ENCODE results near the gene VWA5A. TPM values are rescaled to one million over a fixed set of nuclear protein-coding genes. Genes with fewer than 3 reads are reported as not detected.
A peak's percentile ranks its signal among the peaks of the same experiment; 100 is the strongest.

Gene VWA5A
- total RNA-seq, 2 donors from 2014 or later = 38.3 to 65.4 TPM

DNA sequence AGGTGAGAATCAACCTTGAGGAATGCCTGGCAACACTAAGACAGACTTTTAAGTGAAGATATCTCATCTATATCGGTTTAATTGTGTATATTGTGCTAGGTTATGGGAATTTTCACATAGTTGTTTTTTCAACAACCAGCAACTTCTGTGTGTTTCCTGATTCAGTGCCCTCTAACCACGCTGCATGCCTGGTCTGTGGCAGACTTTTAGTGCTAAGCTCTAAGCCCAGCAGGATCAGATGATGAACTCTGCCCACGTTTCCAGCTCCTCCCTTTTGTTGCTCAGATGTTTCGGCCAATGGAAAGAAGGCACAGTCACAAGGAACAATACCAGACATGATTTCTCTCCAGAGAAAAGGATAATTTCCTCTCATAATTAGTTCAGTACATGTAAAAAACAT is 1.4 kb upstream of the VWA5A start:
- Histone ChIP-seq H3K36me3 (ENCODE audit: control insufficient read depth, insufficient read depth, low read length) (peaks cover 15% of the 10 kb centered on the region), H3K9me3 (ENCODE audit: control insufficient read depth, low read length) (no peaks in the 10 kb centered on the region), H3K27ac (ENCODE audit: low read depth, low read length) (no peak overlapping the region), H3K4me1 (ENCODE audit: control insufficient read depth, insufficient read depth, low read length) (peaks cover 5% of the 10 kb centered on the region), H3K4me3 (ENCODE audit: low read length) (no peak overlapping the region), H3K27me3 (ENCODE audit: control insufficient read depth, insufficient read depth, low read length, poor library complexity, severe bottlenecking) (no peaks in the 10 kb centered on the region), H3K9ac (ENCODE audit: extremely low read depth, low read length, poor library complexity, severe bottlenecking) (no peak overlapping the region)
- H3K9me3 Mint-ChIP-seq = no peaks in the 10 kb centered on the region
- H3K27ac Mint-ChIP-seq = no peak overlapping the region
- no peaks in the 10 kb centered on the region for H3K27me3 Mint-ChIP-seq (ENCODE audit: insufficient read depth)
- peaks cover 36% of the 10 kb centered on the region for H3K4me1 Mint-ChIP-seq
- no peak for DNase-seq
- H3K36me3 Mint-ChIP-seq (ENCODE audit: low read depth) = peaks cover 18% of the 10 kb centered on the region
- TF ChIP-seq, protein P1, sequence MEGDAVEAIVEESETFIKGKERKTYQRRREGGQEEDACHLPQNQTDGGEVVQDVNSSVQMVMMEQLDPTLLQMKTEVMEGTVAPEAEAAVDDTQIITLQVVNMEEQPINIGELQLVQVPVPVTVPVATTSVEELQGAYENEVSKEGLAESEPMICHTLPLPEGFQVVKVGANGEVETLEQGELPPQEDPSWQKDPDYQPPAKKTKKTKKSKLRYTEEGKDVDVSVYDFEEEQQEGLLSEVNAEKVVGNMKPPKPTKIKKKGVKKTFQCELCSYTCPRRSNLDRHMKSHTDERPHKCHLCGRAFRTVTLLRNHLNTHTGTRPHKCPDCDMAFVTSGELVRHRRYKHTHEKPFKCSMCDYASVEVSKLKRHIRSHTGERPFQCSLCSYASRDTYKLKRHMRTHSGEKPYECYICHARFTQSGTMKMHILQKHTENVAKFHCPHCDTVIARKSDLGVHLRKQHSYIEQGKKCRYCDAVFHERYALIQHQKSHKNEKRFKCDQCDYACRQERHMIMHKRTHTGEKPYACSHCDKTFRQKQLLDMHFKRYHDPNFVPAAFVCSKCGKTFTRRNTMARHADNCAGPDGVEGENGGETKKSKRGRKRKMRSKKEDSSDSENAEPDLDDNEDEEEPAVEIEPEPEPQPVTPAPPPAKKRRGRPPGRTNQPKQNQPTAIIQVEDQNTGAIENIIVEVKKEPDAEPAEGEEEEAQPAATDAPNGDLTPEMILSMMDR (conservative IDR thresholded peaks at IDR 0.05) = no peak
- 78 to 94% methylated on average over 2 to 4 of the region's 4 CpGs for WGBS, 2 experiments (ENCODE audit: insufficient coverage in 1 of 2, insufficient read length in 1 of 2)
- no peak overlapping the region for H3K4me3 Mint-ChIP-seq

DNA sequence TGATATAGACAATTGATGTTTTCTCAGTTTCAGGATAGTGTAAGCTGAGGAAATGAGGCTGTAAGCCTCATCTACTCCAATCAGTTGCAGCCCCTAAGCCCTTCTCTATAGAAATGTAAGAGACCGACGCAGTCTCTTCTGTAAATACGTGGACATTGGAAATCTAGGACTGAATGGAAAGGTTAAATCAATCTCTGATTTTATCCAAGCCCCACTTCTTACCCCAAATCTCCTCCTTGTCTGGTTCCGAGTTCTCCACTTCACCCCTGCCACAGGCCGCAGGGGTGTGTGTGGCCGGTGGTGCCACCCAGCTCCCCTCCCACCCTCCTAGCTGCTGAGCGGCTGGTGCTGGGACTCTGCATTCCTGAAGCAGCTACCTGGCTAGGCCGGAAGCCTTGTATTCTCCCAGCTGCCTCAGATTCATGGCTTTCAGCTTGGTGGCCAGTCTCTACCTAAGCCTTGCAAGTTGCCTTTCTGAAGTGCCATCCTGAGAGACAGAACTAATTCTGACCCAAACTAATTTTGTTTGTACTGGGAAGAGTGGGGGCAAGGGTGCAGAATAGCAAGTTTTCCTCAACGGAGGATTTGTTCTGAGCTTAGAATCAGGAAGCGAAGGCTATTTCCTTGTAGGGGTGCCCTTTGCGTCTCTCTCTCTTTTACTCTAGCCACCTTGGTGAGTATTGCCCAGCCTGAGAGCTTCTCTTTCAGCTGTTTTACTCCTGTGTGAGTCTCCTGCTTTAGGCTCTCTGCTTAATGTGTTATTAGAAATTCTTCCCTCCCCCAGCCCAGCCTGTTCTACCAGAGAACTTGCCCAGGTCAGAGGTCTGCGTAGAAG is 749 bp downstream of the VWA5A start:
- DNase-seq = peak; percentile 86
- H3K9me3 ChIP-seq (ENCODE audit: control insufficient read depth, low read length) = no peaks in the 10 kb centered on the region
- H3K4me3 ChIP-seq (ENCODE audit: low read length) = peak overlapping the region; percentile 87
- Mint-ChIP-seq H3K27ac (peak overlapping the region; percentile 41), H3K27me3 (ENCODE audit: insufficient read depth) (no peaks in the 10 kb centered on the region), H3K36me3 (ENCODE audit: low read depth) (peaks cover 36% of the 10 kb centered on the region), H3K4me1 (peaks cover 41% of the 10 kb centered on the region), H3K4me3 (peak overlapping the region; percentile 65), H3K9me3 (no peaks in the 10 kb centered on the region)
- TF ChIP-seq, protein P1 (conservative IDR thresholded peaks at IDR 0.05) = no peak
- peaks cover 5% of the 10 kb centered on the region for H3K4me1 ChIP-seq (ENCODE audit: control insufficient read depth, insufficient read depth, low read length)
- no peak overlapping the region for H3K27ac ChIP-seq (ENCODE audit: low read depth, low read length)
- H3K36me3 ChIP-seq (ENCODE audit: control insufficient read depth, insufficient read depth, low read length) = peaks cover 36% of the 10 kb centered on the region
- no peaks in the 10 kb centered on the region for H3K27me3 ChIP-seq (ENCODE audit: control insufficient read depth, insufficient read depth, low read length, poor library complexity, severe bottlenecking)
- 39 to 40% methylated on average over 9 to 12 of the region's 12 CpGs for WGBS, 2 experiments (ENCODE audit: insufficient coverage in 1 of 2, insufficient read length in 1 of 2)
- H3K9ac ChIP-seq (ENCODE audit: extremely low read depth, low read length, poor library complexity, severe bottlenecking) = peak overlapping the region; percentile 53

DNA sequence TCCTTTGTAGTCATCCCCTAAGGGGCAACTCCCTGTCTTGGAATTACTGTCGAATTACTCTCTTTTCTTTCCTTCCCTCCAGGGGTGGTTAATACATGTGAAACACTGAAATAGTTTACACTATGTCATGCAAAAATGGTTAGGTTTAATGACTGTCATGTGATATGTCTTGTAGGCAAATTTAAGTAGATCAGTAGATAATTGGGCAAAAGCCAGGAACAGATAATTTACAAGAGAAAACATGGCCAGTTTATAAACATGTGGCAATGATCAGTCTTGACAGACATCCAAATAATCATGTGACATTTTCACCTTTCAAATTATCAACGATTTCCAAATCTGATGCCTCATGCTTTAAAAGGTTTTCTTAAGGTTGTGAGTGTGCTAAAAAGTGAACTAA is 3.9 kb downstream of the VWA5A start:
- Mint-ChIP-seq H3K27me3 (ENCODE audit: insufficient read depth) (no peaks in the 10 kb centered on the region), H3K4me1 (peaks cover 54% of the 10 kb centered on the region), H3K4me3 (no peak overlapping the region), H3K9me3 (peaks cover 2% of the 10 kb centered on the region), H3K36me3 (ENCODE audit: low read depth) (peaks cover 50% of the 10 kb centered on the region), H3K27ac (no peak overlapping the region)
- WGBS, 2 experiments (ENCODE audit: insufficient coverage in 1 of 2, insufficient read length in 1 of 2) = 88 to 100% methylated on average over 1 to 2 of the region's 2 CpGs
- Histone ChIP-seq H3K27me3 (ENCODE audit: control insufficient read depth, insufficient read depth, low read length, poor library complexity, severe bottlenecking) (no peaks in the 10 kb centered on the region), H3K36me3 (ENCODE audit: control insufficient read depth, insufficient read depth, low read length) (peaks cover 59% of the 10 kb centered on the region), H3K27ac (ENCODE audit: low read depth, low read length) (no peak overlapping the region), H3K9ac (ENCODE audit: extremely low read depth, low read length, poor library complexity, severe bottlenecking) (no peak overlapping the region), H3K4me1 (ENCODE audit: control insufficient read depth, insufficient read depth, low read length) (peaks cover 13% of the 10 kb centered on the region), H3K9me3 (ENCODE audit: control insufficient read depth, low read length) (peaks cover under 1% of the 10 kb centered on the region), H3K4me3 (ENCODE audit: low read length) (no peak overlapping the region)
- TF ChIP-seq, protein P1 (conservative IDR thresholded peaks at IDR 0.05) = no peak
- no peak for DNase-seq
